ENCODE data around the gene FOLH1.
"Not testable (repeated sequence)": the region's sequence is repeated elsewhere in the genome, so short reads cannot be mapped to it uniquely, and the experiment has no call there.

The FOLH1 gene

DNA sequence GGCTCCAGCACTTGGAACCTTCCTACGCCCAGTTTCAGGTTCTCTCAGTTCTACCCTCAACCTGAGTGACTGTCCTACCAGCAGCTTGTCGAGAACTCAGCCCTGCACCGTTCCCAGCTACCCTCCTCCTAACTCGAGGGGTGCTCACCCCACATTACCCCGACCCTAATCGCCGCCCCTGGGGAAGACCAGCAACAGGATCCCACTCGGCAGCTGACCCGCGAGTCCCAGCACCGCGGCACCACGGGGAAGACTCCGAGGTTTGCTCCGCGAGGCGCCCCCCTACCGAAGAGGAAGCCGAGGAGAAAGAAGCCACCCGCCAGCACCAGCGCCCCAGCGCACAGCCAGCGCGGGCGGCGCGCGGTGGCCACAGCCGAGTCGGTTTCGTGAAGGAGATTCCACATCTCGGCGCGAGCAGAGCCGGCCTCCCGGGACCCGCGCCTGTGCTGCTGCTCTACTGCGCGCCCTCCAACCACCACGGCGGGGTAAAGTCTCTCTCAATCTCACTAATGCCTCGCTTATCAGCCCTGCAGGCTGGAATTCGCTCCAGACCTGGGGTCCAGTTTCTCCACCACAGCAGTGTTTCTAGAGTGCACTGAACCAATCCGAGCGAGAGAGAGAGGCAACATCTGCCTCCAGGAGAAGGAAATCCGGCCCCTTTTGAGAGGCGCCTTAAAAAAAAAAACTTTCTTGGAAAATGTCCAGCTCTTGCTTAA, at the start of gene FOLH1:
FOLH1 (minus strand) TSS at position 597 of the 716 bp plus-strand sequence; CDS start at position 404, 193 bp downstream.
- no peak for DNase-seq (ENCODE audit: low read depth, low spot score)

- not testable (repeated sequence) for DNase-seq (ENCODE audit: low read depth, low spot score)
Measured at GRCh38 chr11:49255148-49255547, 46.7 kb upstream of the FOLH1 start.

GRCh38 chr11:49251212-49251611, 42.8 kb upstream of the FOLH1 start:
- not testable (repeated sequence) for DNase-seq (ENCODE audit: low read depth, low spot score)

- not testable (repeated sequence) for DNase-seq (ENCODE audit: low read depth, low spot score)
Measured at GRCh38 chr11:49250398-49251115, 42.2 kb upstream of the FOLH1 start.

- DNase-seq (ENCODE audit: low read depth, low spot score): not testable (repeated sequence)
Measured at GRCh38 chr11:49249363-49249762, 41.0 kb upstream of the FOLH1 start.

DNA sequence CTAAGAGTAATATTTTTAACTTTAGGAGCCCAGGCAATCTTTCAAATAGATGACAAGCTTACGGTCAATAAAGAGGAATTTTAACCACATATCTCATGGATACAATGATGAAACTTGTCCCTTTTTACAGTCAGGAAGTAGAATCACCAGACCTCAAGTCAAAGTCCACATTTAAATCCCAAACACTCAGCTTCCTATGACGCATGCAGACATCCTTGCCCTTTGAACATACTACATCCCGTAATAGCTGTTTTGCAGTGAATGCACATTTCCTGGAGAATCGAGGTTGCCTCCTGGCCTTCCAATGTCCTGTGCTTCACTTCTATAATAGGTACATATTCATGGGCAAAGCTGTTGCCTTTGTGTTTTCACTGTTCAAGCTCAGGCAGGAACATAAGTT, 25.3 kb upstream of the FOLH1 start:
- not testable (repeated sequence) for DNase-seq (ENCODE audit: low read depth, low spot score)

DNA sequence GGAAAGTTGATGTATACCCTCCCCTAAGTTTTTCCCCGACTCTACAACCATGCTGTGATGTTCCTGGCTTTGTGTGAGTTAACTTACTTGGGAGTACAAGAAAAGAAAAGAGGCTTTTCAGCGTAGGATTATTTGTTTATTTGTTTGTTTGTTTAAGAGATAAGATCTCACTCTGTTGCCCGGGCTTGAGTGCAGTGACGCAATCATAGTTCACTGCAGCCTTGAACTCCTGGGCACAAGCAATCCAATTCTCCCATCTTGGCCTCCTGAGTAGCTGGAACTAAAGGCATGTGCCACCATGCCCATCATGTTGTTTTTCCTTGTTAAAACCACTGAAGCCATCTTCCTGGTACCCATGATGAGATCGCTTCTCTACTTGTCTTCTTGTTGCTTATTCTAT, 24.6 kb upstream of the FOLH1 start:
- DNase-seq (ENCODE audit: low read depth, low spot score): not testable (repeated sequence)

- DNase-seq (ENCODE audit: low read depth, low spot score): not testable (repeated sequence)
Measured at GRCh38 chr11:49231725-49232124, 23.3 kb upstream of the FOLH1 start.

GRCh38 chr11:49230534-49230933, 22.1 kb upstream of the FOLH1 start:
- DNase-seq (ENCODE audit: low read depth, low spot score): not testable (repeated sequence)

- not testable (repeated sequence) for DNase-seq (ENCODE audit: low read depth, low spot score)
Measured at GRCh38 chr11:49230001-49230400, 21.6 kb upstream of the FOLH1 start.

DNA sequence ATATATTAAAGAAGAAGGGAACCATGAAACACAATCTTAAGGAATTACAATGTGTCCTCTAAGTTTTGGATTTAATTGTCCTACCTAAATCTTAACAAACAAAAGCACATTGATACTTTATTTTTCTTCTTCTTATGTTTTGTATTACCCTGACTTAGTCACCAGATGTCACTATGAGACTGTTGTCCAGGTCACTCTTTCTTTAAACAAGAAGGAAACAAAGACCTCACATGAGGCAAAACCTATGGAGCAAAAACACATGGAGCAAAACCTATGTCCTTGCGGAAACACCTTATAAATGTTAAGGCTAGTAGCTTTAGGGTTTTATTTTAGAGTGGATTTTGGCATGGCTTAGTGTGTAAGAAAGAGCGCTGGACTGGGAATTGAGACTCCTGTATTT, 20.7 kb upstream of the FOLH1 start:
- DNase-seq (ENCODE audit: low read depth, low spot score): not testable (repeated sequence)

- not testable (repeated sequence) for DNase-seq (ENCODE audit: low read depth, low spot score)
Measured at GRCh38 chr11:49225255-49225785, 16.9 kb upstream of the FOLH1 start.

- no peak for DNase-seq (ENCODE audit: low read depth, low spot score)
Measured at GRCh38 chr11:49221112-49221511, 12.7 kb upstream of the FOLH1 start.

DNA sequence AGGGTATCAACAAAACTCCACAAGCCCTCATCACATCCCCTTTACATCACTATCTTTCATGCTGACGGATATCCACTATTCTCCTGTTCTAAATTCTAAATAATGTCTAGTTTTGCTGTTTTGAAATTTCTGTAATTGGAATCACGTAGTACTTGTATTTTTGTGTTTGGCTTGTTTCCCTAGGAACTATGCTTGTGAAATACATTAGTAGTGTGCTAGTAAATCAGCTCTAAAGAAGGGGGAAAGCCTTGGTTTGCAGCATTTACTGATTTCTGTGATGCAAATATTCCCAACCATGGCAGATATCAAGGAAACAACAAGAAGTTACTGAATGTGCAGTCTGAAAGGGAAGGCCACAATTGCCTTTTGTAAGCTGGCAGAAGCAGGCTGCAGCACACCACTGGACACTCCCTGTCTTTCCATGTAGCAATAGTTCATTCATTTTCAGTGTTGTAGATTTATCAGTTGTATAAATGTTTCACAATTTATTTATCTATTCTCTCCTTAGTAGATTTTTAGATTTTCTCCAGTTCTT, 4.7 kb upstream of the FOLH1 start:
- DNase-seq (ENCODE audit: low read depth, low spot score): no peak

DNA sequence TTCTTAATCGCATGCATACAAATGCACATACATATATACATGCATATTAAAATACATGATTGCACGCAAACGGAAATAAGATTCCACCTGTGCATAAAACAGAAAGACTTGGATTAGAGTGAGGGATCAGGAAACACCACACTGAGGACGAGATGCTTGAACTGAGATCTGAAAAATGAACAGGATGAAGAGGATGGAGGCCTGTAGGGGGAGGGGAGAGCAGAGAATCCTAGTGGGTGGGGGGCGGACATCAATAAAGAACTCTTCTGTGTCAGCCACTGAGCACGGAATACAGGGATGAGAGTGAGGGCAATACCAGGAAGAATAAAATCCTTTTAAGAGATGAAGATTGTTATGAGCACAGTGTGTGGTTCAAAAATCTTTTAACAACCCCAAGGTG, 1.4 kb downstream of the FOLH1 start:
- not testable (repeated sequence) for DNase-seq (ENCODE audit: low read depth, low spot score)

DNA sequence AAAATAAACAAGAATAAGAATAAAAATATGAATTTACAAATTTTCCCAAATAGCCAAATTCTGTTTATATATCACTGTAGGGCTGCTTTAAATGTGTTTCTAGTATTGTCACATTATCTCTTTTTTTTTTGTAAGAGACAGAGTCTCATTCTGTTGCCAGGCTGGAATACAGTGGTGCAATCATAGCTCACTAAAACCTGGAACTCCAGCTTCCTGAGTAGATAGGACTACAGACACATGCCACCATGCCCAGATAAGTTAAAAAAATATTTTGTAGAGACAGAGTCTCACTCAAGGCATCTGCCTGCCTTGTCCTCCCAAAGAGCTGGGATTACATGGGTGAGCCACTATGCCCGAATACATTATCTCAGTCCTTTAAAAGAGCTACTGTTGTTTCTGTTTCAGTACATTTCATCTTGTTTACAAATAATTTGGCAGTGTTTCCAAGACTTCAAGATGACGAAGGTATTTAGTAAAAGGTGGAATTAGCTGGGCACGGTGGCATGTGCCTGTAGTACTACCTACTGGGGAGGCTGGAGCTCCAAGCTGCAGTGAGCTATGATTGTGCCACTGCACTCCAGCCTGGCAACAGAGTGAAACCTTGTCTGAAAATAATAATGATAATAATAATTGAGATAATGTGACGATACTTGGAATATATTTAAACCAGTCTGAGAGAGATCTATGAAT, 6.0 kb downstream of the FOLH1 start:
- DNase-seq (ENCODE audit: low read depth, low spot score): no peak

- DNase-seq (ENCODE audit: low read depth, low spot score): not testable (repeated sequence)
Measured at GRCh38 chr11:49196775-49197174, 11.6 kb downstream of the FOLH1 start.

- not testable (repeated sequence) for DNase-seq (ENCODE audit: low read depth, low spot score)
Measured at GRCh38 chr11:49196002-49196401, 12.4 kb downstream of the FOLH1 start.

DNA sequence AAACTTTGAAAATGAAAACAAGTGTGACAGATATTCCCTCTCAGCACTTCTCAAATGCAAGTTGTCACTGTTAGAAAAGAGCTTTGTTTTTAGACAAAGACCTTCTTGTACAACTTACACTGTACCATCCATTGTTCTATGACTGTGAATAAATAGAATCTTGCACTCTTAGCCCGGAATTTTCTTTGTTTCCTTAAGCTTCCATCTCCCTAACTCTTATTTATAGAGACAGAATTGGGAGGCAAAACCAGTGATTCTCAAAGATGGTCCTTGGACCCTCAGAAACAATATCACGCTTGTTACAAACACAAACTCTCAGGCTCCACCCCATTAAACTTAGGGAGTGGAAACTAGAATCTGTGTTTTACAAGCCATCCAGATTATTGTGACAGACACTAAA, 18.1 kb downstream of the FOLH1 start:
- DNase-seq (ENCODE audit: low read depth, low spot score): not testable (repeated sequence)

- not testable (repeated sequence) for DNase-seq (ENCODE audit: low read depth, low spot score)
Measured at GRCh38 chr11:49186225-49186624, 22.2 kb downstream of the FOLH1 start.

GRCh38 chr11:49185597-49185996, 22.8 kb downstream of the FOLH1 start:
- DNase-seq (ENCODE audit: low read depth, low spot score): not testable (repeated sequence)

DNA sequence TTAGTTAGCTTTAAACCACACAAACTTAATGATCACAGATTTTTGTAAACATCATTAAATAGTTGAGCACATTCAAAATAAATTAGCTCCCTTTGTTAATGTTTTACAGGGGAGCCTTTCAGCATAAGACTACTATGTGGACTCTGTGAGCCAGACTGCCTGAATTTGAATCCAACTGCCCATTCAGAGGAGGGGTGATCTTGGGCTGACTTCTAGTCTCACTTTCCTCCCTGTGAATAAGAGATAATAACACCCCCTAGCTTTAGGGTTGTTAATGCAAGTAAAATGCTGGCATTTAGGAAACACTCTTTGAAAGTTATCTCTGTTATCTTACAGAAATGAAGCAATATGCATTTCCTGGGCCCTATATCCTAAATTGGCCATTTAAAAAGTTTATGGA, 23.6 kb downstream of the FOLH1 start:
- not testable (repeated sequence) for DNase-seq (ENCODE audit: low read depth, low spot score)

Measured in activated naive CD8-positive, alpha-beta T cell treated with anti-CD3 and anti-CD28 coated beads, Interleukin-2, amount 50 U/mL, for 16 hours (primary cell).